Stimulated activated CD8-positive, alpha-beta memory T cell treated with anti-CD3 and anti-CD28 coated beads, Interleukin-12 subunit alpha, Interleukin-12 subunit beta, amount 100 ng/mL, for 24 hours (primary cell): ENCODE measurements around the gene MAOB.
"Not testable (repeated sequence)": the region's sequence is repeated elsewhere in the genome, so short reads cannot be mapped to it uniquely, and the experiment has no call there.

Experiments used
- DNase-seq: peaks from one replicate; pipeline ENCODE4 v3.0.0-alpha.2; 2020; ENCODE audit errors: extremely low read depth

MAOB gene

GRCh38 chrX:43753637-43754036 lies 128.6 kb downstream of the MAOB start:
- no peak for DNase-seq

- no peak for DNase-seq
Observed at GRCh38 chrX:43750248-43750676, 132.0 kb downstream of the MAOB start.

GRCh38 chrX:43747476-43747875 lies 134.8 kb downstream of the MAOB start:
- DNase-seq, result no peak

- no peak for DNase-seq
Observed at GRCh38 chrX:43745938-43746721, 136.1 kb downstream of the MAOB start.

GRCh38 chrX:43744284-43744683 lies 138.0 kb downstream of the MAOB start:
- DNase-seq, result no peak

GRCh38 chrX:43743100-43743822 lies 139.0 kb downstream of the MAOB start:
- no peak for DNase-seq

- no peak for DNase-seq
Observed at GRCh38 chrX:43741843-43742573, 140.2 kb downstream of the MAOB start.

- DNase-seq, result no peak
Observed at GRCh38 chrX:43735957-43736356, 146.3 kb downstream of the MAOB start.

- no peak for DNase-seq
Observed at GRCh38 chrX:43735534-43735933, 146.7 kb downstream of the MAOB start.

- no peak for DNase-seq
Observed at GRCh38 chrX:43734444-43734843, 147.8 kb downstream of the MAOB start.

- DNase-seq, result no peak
Observed at GRCh38 chrX:43733699-43734098, 148.6 kb downstream of the MAOB start.

- no peak for DNase-seq
Observed at GRCh38 chrX:43731086-43731485, 151.2 kb downstream of the MAOB start.

GRCh38 chrX:43728966-43729365 lies 153.3 kb downstream of the MAOB start:
- DNase-seq, result no peak

GRCh38 chrX:43728002-43728401 lies 154.2 kb downstream of the MAOB start:
- no peak for DNase-seq

GRCh38 chrX:43727254-43727653 lies 155.0 kb downstream of the MAOB start:
- not testable (repeated sequence) for DNase-seq

- not testable (repeated sequence) for DNase-seq
Observed at GRCh38 chrX:43725227-43725626, 157.0 kb downstream of the MAOB start.

GRCh38 chrX:43720961-43721360 lies 161.3 kb downstream of the MAOB start:
- DNase-seq, result no peak

GRCh38 chrX:43720082-43720481 lies 162.2 kb downstream of the MAOB start:
- no peak for DNase-seq

- no peak for DNase-seq
Observed at GRCh38 chrX:43718956-43719355, 163.3 kb downstream of the MAOB start.

GRCh38 chrX:43718546-43718945 lies 163.7 kb downstream of the MAOB start:
- DNase-seq, result no peak

GRCh38 chrX:43718081-43718480 lies 164.2 kb downstream of the MAOB start:
- no peak for DNase-seq

GRCh38 chrX:43717161-43717560 lies 165.1 kb downstream of the MAOB start:
- DNase-seq, result no peak

- DNase-seq, result no peak
Observed at GRCh38 chrX:43716696-43717095, 165.6 kb downstream of the MAOB start.
